Activated CD8-positive, alpha-beta T cell treated with anti-CD3 and anti-CD28 coated beads for 36 hours (primary cell): ENCODE measurements around the gene IL17A. TPM values are rescaled to one million over a fixed set of nuclear protein-coding genes. Genes with fewer than 3 reads are reported as not detected.

Experiments
- ATAC-seq: fragments of 200-7000 bp; cut with Tn5 transposase; one replicate; pipeline ENCODE4 v1.10.0; 2021; ENCODE audit warnings: mild to moderate bottlenecking, moderate library complexity
- CTCF ChIA-PET: fragments of 350-600 bp; sonication (Branson Sonifier 250); formaldehyde crosslinking; loops from one replicate; lab custom pipeline; 2021; ENCODE audit warnings: antibody characterized with exemption; lab: Charles Lee
- POLR2A ChIA-PET: fragments of 350-600 bp; sonication (Branson Sonifier 250); formaldehyde crosslinking; loops from one replicate; lab custom pipeline; 2021; ENCODE audit warnings: antibody characterized with exemption; lab: Charles Lee
- DNase-seq: peaks from one replicate; pipeline ENCODE4 v3.0.0-alpha.2; 2020
- H3K27ac Mint-ChIP-seq: one replicate; pipeline ENCODE4 v1.8.0; 2021; ENCODE audit warnings: mild to moderate bottlenecking, mixed read lengths
- H3K27me3 Mint-ChIP-seq: one replicate; pipeline ENCODE4 v1.8.0; 2021; ENCODE audit warnings: mixed read lengths
- H3K36me3 Mint-ChIP-seq: one replicate; pipeline ENCODE4 v1.8.0; 2021; ENCODE audit warnings: low read depth, mixed read lengths
- H3K4me1 Mint-ChIP-seq: one replicate; pipeline ENCODE4 v1.8.0; 2021; ENCODE audit warnings: low read depth, mixed read lengths
- H3K4me3 Mint-ChIP-seq: one replicate; pipeline ENCODE4 v1.8.0; 2021; ENCODE audit warnings: mild to moderate bottlenecking, moderate library complexity, mixed read lengths
- H3K9me3 Mint-ChIP-seq: one replicate; pipeline ENCODE4 v1.8.0; 2021; ENCODE audit warnings: mixed read lengths
- intact Hi-C: fragments of 100-400 bp; cut with micrococcal nuclease; formaldehyde crosslinking; loops from one replicate; pipeline ENCODE4 v1.10.0; 2022
- total RNA-seq, 2 experiments: library from RNA; stranded (reverse); gene quantifications; one replicate each; pipeline ENCODE4 v1.2.3, GENCODE V29; 2021
- TF ChIP-seq, protein P1 (sequence below): fragments of 200-600 bp; IDR thresholded peaks from one replicate; pipeline ENCODE4 v1.8.0; 2022; ENCODE audit warnings: antibody characterized with exemption, mild to moderate bottlenecking

IL17A gene
- total RNA-seq, 2 experiments from 2014 or later: not detected

- ChIA-PET CTCF (no interaction called here), POLR2A (no interaction called here)
- TF ChIP-seq, protein P1, sequence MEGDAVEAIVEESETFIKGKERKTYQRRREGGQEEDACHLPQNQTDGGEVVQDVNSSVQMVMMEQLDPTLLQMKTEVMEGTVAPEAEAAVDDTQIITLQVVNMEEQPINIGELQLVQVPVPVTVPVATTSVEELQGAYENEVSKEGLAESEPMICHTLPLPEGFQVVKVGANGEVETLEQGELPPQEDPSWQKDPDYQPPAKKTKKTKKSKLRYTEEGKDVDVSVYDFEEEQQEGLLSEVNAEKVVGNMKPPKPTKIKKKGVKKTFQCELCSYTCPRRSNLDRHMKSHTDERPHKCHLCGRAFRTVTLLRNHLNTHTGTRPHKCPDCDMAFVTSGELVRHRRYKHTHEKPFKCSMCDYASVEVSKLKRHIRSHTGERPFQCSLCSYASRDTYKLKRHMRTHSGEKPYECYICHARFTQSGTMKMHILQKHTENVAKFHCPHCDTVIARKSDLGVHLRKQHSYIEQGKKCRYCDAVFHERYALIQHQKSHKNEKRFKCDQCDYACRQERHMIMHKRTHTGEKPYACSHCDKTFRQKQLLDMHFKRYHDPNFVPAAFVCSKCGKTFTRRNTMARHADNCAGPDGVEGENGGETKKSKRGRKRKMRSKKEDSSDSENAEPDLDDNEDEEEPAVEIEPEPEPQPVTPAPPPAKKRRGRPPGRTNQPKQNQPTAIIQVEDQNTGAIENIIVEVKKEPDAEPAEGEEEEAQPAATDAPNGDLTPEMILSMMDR: no peak
- Mint-ChIP-seq H3K27ac (no peak overlapping the region), H3K27me3 (peaks cover 37% of the 10 kb centered on the region), H3K36me3 (no peaks in the 10 kb centered on the region), H3K4me3 (no peak overlapping the region), H3K4me1 (no peaks in the 10 kb centered on the region), H3K9me3 (no peaks in the 10 kb centered on the region)
- DNase-seq (no peak), ATAC-seq (no peak)
- intact Hi-C loops: no loop called here
Observed at GRCh38 chr6:52142556-52142955, 43.6 kb upstream of the IL17A start.

GRCh38 chr6:52143551-52143950, 42.6 kb upstream of the IL17A start:
- Mint-ChIP-seq H3K27ac (no peak overlapping the region), H3K27me3 (peaks cover 37% of the 10 kb centered on the region), H3K4me3 (no peak overlapping the region), H3K9me3 (no peaks in the 10 kb centered on the region), H3K4me1 (no peaks in the 10 kb centered on the region), H3K36me3 (no peaks in the 10 kb centered on the region)
- ChIA-PET CTCF (no interaction called here), POLR2A (no interaction called here)
- TF ChIP-seq, protein P1: no peak
- intact Hi-C loops: no loop called here
- DNase-seq (no peak), ATAC-seq (no peak)

DNA sequence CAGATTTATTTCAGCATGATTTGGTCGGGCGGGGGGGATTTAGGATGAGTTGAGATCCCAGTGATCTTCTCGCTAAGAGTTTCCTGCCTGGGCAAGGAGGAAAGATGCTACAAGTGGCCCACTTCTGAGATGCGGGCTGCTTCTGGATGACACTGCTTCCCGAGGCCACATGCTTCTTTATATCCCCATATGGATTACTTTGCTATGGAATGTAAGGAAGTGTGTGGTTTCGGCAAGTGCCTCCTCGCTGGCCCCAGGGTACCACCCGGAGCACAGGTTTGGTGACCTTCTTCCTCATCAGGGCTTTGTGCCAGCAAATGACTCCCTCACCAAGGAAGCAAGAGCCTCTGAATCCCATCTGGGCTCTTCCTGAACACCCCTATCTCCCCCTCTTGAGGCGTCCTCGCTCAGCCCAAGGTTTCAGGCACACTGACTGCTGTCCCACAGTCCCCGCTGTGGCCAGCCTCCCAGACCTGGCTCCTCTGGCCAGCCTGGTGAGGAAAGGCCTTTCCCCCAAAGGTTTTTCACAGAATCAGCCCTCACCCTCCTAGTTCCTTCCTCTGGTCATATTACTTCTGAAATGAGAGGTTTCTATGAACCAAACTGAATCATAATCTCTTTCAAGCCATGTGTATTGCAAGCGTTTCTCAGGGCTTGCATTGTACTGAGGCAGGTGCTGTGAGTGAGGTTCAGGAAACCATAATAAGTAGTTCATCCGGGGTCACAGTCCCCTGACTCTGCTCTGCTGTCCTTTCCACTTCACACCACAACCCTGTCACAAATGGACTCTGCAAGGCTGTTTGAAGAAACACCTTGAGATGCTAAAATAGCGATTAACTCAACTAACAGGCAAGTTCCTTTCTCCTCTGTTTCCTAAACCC, 41.7 kb upstream of the IL17A start:
- no peak for ATAC-seq
- Mint-ChIP-seq H3K27me3 (peaks cover 34% of the 10 kb centered on the region), H3K9me3 (no peaks in the 10 kb centered on the region), H3K4me1 (no peaks in the 10 kb centered on the region), H3K27ac (no peak overlapping the region), H3K4me3 (no peak overlapping the region), H3K36me3 (no peaks in the 10 kb centered on the region)
- DNase-seq: no peak
- intact Hi-C loops: no loop called here
- POLR2A ChIA-PET: no interaction called here
- CTCF ChIA-PET: no interaction called here
- TF ChIP-seq, protein P1: no peak

DNA sequence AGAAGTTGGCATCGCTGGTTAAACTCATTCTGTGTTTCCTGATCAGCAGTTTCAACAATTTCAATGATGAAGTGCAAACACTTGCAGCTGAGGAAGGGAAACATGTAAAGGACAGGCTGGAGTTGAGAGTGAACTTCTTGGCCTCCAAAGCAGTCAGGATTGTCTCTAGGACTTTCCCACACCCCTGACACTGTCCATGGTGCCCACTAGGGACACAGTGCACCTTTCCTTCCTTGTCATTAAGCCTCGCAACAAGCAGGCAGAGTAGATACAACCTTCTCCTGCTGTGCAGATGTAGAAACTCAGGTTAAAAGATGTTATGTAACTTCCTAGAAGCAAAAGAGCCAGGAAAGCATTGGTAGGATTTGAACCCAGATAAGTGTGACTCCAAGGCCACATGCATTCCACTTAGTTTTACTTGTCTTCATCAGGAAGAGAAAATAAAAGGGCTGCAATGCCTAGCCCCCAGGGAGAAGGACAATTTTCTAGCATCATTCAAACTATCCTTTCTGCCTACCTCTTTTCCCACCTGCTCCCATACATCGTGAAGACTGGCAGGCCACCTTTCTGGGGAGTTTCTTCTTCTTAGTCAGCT, 39.2 kb upstream of the IL17A start:
- H3K27me3 Mint-ChIP-seq: peaks cover 35% of the 10 kb centered on the region
- no peak overlapping the region for H3K27ac Mint-ChIP-seq
- H3K36me3 Mint-ChIP-seq: no peaks in the 10 kb centered on the region
- H3K4me1 Mint-ChIP-seq: no peaks in the 10 kb centered on the region
- TF ChIP-seq, protein P1: no peak
- intact Hi-C loops: no loop called here
- H3K4me3 Mint-ChIP-seq: no peak overlapping the region
- CTCF ChIA-PET: no interaction called here
- ATAC-seq (no peak), DNase-seq (no peak)
- POLR2A ChIA-PET: interaction anchor here (1.7 kb wide), 1 partner anchor 9 kb away, joined by 5 read pairs; no protein-coding TSS in a partner anchor
- H3K9me3 Mint-ChIP-seq: no peaks in the 10 kb centered on the region

- ChIA-PET CTCF (interaction anchor here (1.2 kb wide), 1 partner anchor 107 kb away, joined by 3 read pairs; no protein-coding TSS in a partner anchor), POLR2A (no interaction called here)
- intact Hi-C loops: no loop called here
- Mint-ChIP-seq H3K27ac (no peak overlapping the region), H3K4me1 (no peaks in the 10 kb centered on the region), H3K36me3 (no peaks in the 10 kb centered on the region), H3K27me3 (peaks cover 35% of the 10 kb centered on the region), H3K4me3 (no peak overlapping the region), H3K9me3 (no peaks in the 10 kb centered on the region)
- TF ChIP-seq, protein P1: no peak
- no peak for DNase-seq
- no peak for ATAC-seq
Observed at GRCh38 chr6:52149076-52149475, 37.1 kb upstream of the IL17A start.
